Mesodermal cell (in vitro differentiated cells): Measurements from ENCODE around the gene CDX2. TPM values are rescaled to one million over a fixed set of nuclear protein-coding genes. Genes with fewer than 3 reads are reported as not detected.
"Not testable (repeated sequence)": the region's sequence is repeated elsewhere in the genome, so short reads cannot be mapped to it uniquely, and the experiment has no call there.

Experiments
- H3K27ac ChIP-seq: 2 replicates; pipeline ENCODE4 v1.7.0; 2013; ENCODE audit warnings: mild to moderate bottlenecking, low read depth, low read length, moderate library complexity; ENCODE audit not compliant: severe bottlenecking
- H3K36me3 ChIP-seq: 2 replicates; pipeline ENCODE4 v1.7.1; 2013; ENCODE audit warnings: mild to moderate bottlenecking, low read length, moderate library complexity; ENCODE audit not compliant: control insufficient read depth, insufficient read depth
- H3K4me1 ChIP-seq: one replicate; pipeline ENCODE4 v1.7.1; 2013; ENCODE audit warnings: mild to moderate bottlenecking, low read length; ENCODE audit not compliant: insufficient read depth, control insufficient read depth, poor library complexity, severe bottlenecking
- H3K4me3 ChIP-seq: 2 replicates; pipeline ENCODE4 v1.7.0; 2013; ENCODE audit warnings: low read length, control low read depth, mild to moderate bottlenecking; ENCODE audit not compliant: insufficient read depth, poor library complexity, severe bottlenecking; ENCODE audit errors: extremely low read depth
- H3K9me3 ChIP-seq: 2 replicates; pipeline ENCODE4 v1.7.1; 2013; ENCODE audit warnings: mild to moderate bottlenecking, low read length, moderate library complexity; ENCODE audit not compliant: control insufficient read depth
- WGBS, 2 experiments: methylation state at CpG; one replicate each; pipeline ENCODE4 v1.1.5; 2013; ENCODE audit warnings: missing lambda C conversion rate in 2 of 2; ENCODE audit not compliant: insufficient coverage in 2 of 2; 5-methylcytosine and 5-hydroxymethylcytosine counted together
- polyA plus RNA-seq, 2 experiments: library from polyadenylated mRNA; stranded (reverse); fragments of 50-300 nt; gene quantifications; one replicate each; pipeline ENCODE4 v1.2.3, GENCODE V29; 2013

CDX2 gene
- 16.1 TPM for polyA plus RNA-seq (2013, experiment 1 of 2)
- 22.0 TPM for polyA plus RNA-seq (2013, experiment 2 of 2)

DNA sequence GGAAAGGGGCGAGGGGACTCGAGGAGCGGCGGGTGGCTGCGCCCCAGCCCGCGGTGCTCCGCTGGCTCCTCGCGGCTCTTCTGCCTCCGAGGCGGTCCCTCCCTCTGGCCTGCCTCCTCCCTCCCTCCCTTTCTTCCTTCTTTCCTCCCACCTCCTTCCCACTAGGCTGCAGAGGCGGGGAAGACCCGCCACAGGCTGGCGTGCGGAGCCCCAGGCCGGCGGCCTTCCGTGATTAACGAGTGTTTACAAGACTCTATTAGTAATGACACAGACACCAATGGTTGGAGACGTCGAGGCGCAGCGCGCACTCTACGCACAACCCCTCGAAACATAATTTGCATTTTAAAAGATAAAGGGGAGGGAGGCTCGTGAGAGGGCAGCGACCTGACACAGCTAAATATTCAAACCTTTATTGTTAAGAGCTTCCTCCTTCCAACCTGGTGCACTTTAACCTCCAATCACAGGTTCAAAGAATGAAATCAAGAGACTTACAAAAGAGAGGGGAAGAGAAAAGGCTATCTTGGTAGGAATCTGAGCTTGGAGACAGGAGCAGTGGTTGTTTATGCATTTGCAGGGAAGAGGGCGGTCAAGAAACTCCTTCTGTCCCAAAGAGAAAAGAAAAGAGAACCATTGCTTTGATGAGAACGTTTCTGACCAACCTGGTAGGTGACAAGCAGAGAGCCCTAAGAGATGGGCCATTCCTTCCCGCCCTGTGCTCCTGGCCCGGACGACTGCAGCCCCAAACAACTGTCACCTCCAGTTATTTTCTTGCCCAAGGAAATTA, at the start of gene CDX2:
Gene CDX2, minus strand, starts transcription at position 234 of the 784 bp plus-strand sequence. CDS start 309 bp downstream, outside the sequence.
- Histone ChIP-seq H3K36me3 (no peaks in the 10 kb centered on the region), H3K4me1 (peaks cover 18% of the 10 kb centered on the region), H3K9me3 (no peaks in the 10 kb centered on the region), H3K4me3 (peak within 1 kb of the TSS; percentile 38), H3K27ac (peak within 1 kb of the TSS; percentile 33)
- 0 to 1% methylated on average over 17 to 24 of the region's 34 CpGs for WGBS, 2 experiments

GRCh38 chr13:28014301-28014700, 45.2 kb upstream of the CDX2 start:
- Histone ChIP-seq H3K9me3 (no peaks in the 10 kb centered on the region), H3K36me3 (no peaks in the 10 kb centered on the region), H3K27ac (no peak overlapping the region), H3K4me3 (no peak overlapping the region), H3K4me1 (no peaks in the 10 kb centered on the region)
- 42% methylated on average over 3 of the region's 3 CpGs; no CpG with 5 or more reads in 1 of the 2 experiments for WGBS, 2 experiments

- WGBS, 2 experiments: no CpG with 5 or more reads among the region's 1 CpG
- Histone ChIP-seq H3K4me3 (no peak overlapping the region), H3K9me3 (no peaks in the 10 kb centered on the region), H3K36me3 (no peaks in the 10 kb centered on the region), H3K27ac (no peak overlapping the region), H3K4me1 (no peaks in the 10 kb centered on the region)
Observed at GRCh38 chr13:28013482-28013881, 44.4 kb upstream of the CDX2 start.

GRCh38 chr13:28012896-28013295, 43.8 kb upstream of the CDX2 start:
- Histone ChIP-seq H3K36me3 (no peaks in the 10 kb centered on the region), H3K4me3 (no peak overlapping the region), H3K4me1 (no peaks in the 10 kb centered on the region), H3K27ac (no peak overlapping the region), H3K9me3 (no peaks in the 10 kb centered on the region)

DNA sequence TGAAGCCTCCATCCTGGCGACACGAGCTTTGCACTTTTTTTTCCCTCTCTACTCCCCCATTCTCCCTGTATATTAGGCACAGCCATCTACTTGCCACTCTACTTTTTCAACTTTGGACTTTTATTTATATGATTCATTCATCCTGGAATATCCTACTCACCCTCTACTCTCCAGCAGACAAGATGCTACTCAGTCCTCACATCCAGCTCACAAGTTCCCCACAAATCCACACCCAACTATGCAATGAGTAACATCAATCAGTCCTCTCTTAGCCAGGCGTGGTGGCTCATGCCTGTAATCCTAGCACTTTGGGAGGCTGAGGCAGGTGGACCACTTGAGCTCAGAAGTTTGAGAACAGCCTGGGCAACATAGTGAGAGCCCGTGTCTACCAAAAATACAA, 43.3 kb upstream of the CDX2 start:
- H3K36me3 ChIP-seq: no peaks in the 10 kb centered on the region
- WGBS, 2 experiments: 85 to 95% methylated on average over 4 of the region's 4 CpGs
- no peaks in the 10 kb centered on the region for H3K9me3 ChIP-seq

GRCh38 chr13:28010046-28010445, 40.9 kb upstream of the CDX2 start:
- Histone ChIP-seq H3K4me1 (no peaks in the 10 kb centered on the region), H3K4me3 (no peak overlapping the region), H3K27ac (no peak overlapping the region), H3K36me3 (no peaks in the 10 kb centered on the region), H3K9me3 (no peaks in the 10 kb centered on the region)
- 83 to 89% methylated on average over 1 to 4 of the region's 5 CpGs for WGBS, 2 experiments

More for the DNA sequence above, 43.3 kb upstream of the CDX2 start:
- Histone ChIP-seq H3K4me1 (no peaks in the 10 kb centered on the region), H3K4me3 (no peak overlapping the region), H3K27ac (no peak overlapping the region)

DNA sequence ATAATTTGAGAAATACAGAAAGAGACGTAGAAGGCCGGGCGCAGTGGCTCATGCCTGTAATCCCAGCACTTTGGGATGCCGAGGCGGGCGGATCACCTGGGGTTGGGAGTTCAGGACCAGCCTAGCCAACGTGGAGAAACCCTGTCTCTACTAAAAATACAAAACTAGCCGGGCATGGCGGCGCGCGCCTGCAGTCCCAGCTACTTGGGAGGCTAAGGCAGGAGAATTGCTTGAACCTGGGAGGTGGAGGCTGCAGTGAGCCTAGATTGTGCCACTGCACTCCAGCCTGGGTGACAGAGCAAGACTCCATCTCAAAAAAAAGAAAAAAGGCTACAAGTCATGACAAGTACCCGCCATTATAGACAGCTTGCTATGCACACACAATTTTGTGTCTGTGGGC, 35.9 kb upstream of the CDX2 start:
- not testable (repeated sequence) for H3K9me3 ChIP-seq, H3K27ac ChIP-seq, H3K36me3 ChIP-seq, H3K4me3 ChIP-seq, H3K4me1 ChIP-seq
- 93% methylated on average over 7 of the region's 13 CpGs; no CpG with 5 or more reads in 1 of the 2 experiments for WGBS, 2 experiments

DNA sequence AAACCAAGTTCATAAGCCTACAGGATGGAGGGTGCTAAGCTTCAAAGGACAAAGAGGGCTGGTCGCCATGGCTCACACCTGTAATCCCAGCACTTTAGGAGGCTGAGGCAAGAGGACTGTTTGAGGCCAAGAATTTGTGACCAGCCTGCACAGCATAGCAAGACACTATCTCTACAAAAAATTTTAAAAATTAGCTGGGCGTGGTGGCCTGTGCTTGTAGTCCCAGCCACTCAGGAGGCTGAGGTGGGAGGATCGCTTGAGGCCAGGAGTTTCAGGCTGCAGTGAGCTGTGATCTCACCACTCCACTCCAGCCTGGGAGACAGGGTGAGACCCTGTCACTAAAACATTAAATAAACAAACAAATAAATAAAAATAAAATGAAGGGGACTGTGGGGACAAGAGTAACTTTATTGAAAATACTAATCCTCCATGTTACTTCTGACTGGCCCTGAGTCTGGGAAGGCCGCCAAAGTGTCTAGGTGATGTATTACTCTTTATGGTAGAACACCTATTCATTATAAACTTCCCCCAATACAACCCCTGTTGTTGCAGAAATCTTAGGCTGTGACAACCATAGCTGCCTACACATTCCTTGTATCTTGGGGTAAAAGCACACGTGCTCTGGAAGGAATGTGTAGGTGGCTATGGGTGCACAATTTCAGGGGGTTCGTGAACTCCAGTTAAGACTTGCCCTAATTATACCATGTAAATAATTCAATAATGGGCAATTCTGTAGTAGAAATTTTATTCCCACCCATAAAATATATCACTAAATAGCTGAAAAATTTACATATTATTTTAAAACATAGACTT, 34.0 kb upstream of the CDX2 start:
- 80 to 100% methylated on average over 2 to 3 of the region's 6 CpGs for WGBS, 2 experiments
- no peaks in the 10 kb centered on the region for H3K36me3 ChIP-seq
- no peak overlapping the region for H3K4me3 ChIP-seq
- no peaks in the 10 kb centered on the region for H3K4me1 ChIP-seq
- H3K27ac ChIP-seq: no peak overlapping the region
- H3K9me3 ChIP-seq: no peaks in the 10 kb centered on the region

DNA sequence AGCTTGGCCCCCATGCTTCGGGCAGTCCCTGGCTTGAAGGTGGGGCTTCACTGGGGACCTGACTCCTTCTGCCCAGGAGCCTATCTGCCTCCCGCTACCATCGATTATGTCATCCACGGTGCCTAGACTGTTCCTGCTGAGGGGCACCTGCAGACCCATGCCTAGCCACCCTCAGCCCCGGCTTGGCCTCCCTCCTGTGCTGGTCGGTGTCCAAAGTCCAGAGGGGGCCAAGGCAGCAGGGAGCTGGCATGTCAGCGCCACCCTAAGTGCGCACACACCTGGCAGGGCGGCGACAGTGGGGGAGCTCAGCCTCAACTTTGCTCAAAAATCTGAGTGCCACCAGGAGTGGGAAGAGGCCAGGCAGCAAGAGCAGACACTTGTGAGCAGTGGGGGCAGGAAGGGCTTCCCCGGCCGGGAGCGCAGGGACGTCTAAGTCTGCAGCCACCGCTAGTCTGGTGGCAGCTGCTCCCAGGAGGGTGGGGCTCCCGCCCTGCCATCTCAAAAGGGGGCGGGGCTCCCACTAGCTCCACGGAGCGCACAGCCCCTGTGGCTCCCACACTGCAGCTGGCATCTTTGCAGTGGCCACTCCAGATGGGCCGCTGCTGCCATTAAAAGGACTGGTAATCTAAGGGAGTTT, 32.8 kb upstream of the CDX2 start:
- Histone ChIP-seq H3K36me3 (no peaks in the 10 kb centered on the region), H3K4me3 (no peak overlapping the region), H3K4me1 (no peaks in the 10 kb centered on the region), H3K27ac (no peak overlapping the region), H3K9me3 (no peaks in the 10 kb centered on the region)
- WGBS, 2 experiments: 85 to 90% methylated on average over 15 to 20 of the region's 20 CpGs

GRCh38 chr13:28001049-28001448, 31.9 kb upstream of the CDX2 start:
- no peaks in the 10 kb centered on the region for H3K36me3 ChIP-seq
- no peak overlapping the region for H3K27ac ChIP-seq
- no peaks in the 10 kb centered on the region for H3K9me3 ChIP-seq
- H3K4me3 ChIP-seq: no peak overlapping the region
- 94 to 98% methylated on average over 8 to 11 of the region's 11 CpGs for WGBS, 2 experiments
- no peaks in the 10 kb centered on the region for H3K4me1 ChIP-seq
